GM18498 (cell line): ENCODE data around the gene OR52R1.
"Not testable (repeated sequence)": the region's sequence is repeated elsewhere in the genome, so short reads cannot be mapped to it uniquely, and the experiment has no call there.

Experiments
- ATAC-seq: cut with Tn5 transposase; IDR thresholded peaks from one replicate; pipeline ENCODE4 v1.9.1; 2021; ENCODE audit warnings: mild to moderate bottlenecking, moderate library complexity; ENCODE audit not compliant: unreplicated experiment

The OR52R1 gene

GRCh38 chr11:4804280-4804679 is at the start of gene OR52R1:
TSS of gene OR52R1 (minus strand) at chr11:4804380. CDS start at chr11:4804380, 0 bp downstream.
- ATAC-seq = no peak

- no peak for ATAC-seq
Measured at GRCh38 chr11:4851033-4851432, 46.9 kb upstream of the OR52R1 start.

GRCh38 chr11:4848908-4849532 is 44.8 kb upstream of the OR52R1 start, which contains the start of gene OR51S1:
TSS of gene OR51S1 (minus strand) at chr11:4849208. CDS start at chr11:4849208, 0 bp downstream.
- ATAC-seq = no peak

GRCh38 chr11:4839851-4840549 is 35.8 kb upstream of the OR52R1 start:
- no peak for ATAC-seq

- no peak for ATAC-seq
Measured at GRCh38 chr11:4830909-4831308, 26.7 kb upstream of the OR52R1 start.

GRCh38 chr11:4830346-4830745 is 26.2 kb upstream of the OR52R1 start:
- no peak for ATAC-seq

- ATAC-seq = no peak
Measured at GRCh38 chr11:4826425-4826824, 22.2 kb upstream of the OR52R1 start.

GRCh38 chr11:4825132-4825531 is 21.0 kb upstream of the OR52R1 start:
- no peak for ATAC-seq

GRCh38 chr11:4821021-4821420 is 16.8 kb upstream of the OR52R1 start, which contains the start of gene OR51F2:
TSS of gene OR51F2 (plus strand) at chr11:4821321. CDS start at chr11:4821422, 101 bp downstream.
- ATAC-seq = no peak

- ATAC-seq = no peak
Measured at GRCh38 chr11:4809246-4809645, 5.1 kb upstream of the OR52R1 start.

- no peak for ATAC-seq
Measured at GRCh38 chr11:4808476-4808875, 4.3 kb upstream of the OR52R1 start.

- ATAC-seq = not testable (repeated sequence)
Measured at GRCh38 chr11:4801316-4801715, 2.9 kb downstream of the OR52R1 start.

- no peak for ATAC-seq
Measured at GRCh38 chr11:4798427-4799183, 5.6 kb downstream of the OR52R1 start.

GRCh38 chr11:4797206-4797605 is 7.0 kb downstream of the OR52R1 start:
- no peak for ATAC-seq

- ATAC-seq = no peak
Measured at GRCh38 chr11:4782454-4782853, 21.7 kb downstream of the OR52R1 start.

- no peak for ATAC-seq
Measured at GRCh38 chr11:4769838-4770237, 34.3 kb downstream of the OR52R1 start, which contains the start of gene OR51F1. TSS of gene OR51F1 (minus strand) at chr11:4769938. CDS start at chr11:4769938, 0 bp downstream.

GRCh38 chr11:4768094-4768493 is 36.1 kb downstream of the OR52R1 start:
- ATAC-seq = no peak

- no peak for ATAC-seq
Measured at GRCh38 chr11:4766420-4767043, 37.6 kb downstream of the OR52R1 start.

GRCh38 chr11:4763096-4763495 is 41.1 kb downstream of the OR52R1 start:
- ATAC-seq = no peak
